ENCODE results near the gene LAD1.
A peak's percentile ranks its signal among the peaks of the same experiment; 100 is the strongest.

LAD1 gene

DNA sequence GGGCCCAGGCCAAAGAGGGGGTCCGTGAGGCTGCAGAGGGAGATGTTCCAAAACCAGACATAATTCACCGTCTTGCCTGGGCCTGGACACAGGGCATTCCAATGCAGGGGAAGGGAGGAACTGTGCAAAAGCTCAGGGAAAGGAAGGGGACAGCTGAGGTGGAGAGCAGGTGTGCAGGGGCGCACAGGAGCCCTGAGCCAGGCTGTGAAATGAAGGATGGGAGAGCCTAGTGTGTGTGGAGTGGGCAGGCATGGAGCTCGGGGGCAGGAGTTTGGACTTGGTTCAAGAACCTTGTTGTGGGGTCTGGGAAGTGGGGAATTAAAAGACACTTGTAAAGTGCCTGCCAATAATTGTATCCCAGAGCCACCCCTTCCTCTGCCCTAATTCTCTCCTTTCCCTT is 20.1 kb upstream of the LAD1 start:
- TF ChIP-seq, protein P1, sequence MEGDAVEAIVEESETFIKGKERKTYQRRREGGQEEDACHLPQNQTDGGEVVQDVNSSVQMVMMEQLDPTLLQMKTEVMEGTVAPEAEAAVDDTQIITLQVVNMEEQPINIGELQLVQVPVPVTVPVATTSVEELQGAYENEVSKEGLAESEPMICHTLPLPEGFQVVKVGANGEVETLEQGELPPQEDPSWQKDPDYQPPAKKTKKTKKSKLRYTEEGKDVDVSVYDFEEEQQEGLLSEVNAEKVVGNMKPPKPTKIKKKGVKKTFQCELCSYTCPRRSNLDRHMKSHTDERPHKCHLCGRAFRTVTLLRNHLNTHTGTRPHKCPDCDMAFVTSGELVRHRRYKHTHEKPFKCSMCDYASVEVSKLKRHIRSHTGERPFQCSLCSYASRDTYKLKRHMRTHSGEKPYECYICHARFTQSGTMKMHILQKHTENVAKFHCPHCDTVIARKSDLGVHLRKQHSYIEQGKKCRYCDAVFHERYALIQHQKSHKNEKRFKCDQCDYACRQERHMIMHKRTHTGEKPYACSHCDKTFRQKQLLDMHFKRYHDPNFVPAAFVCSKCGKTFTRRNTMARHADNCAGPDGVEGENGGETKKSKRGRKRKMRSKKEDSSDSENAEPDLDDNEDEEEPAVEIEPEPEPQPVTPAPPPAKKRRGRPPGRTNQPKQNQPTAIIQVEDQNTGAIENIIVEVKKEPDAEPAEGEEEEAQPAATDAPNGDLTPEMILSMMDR (IDR thresholded peaks at IDR 0.05; ENCODE audit: extremely low read depth, missing control alignments): no peak
- DNase-seq (ENCODE audit: low spot score): no peak

DNA sequence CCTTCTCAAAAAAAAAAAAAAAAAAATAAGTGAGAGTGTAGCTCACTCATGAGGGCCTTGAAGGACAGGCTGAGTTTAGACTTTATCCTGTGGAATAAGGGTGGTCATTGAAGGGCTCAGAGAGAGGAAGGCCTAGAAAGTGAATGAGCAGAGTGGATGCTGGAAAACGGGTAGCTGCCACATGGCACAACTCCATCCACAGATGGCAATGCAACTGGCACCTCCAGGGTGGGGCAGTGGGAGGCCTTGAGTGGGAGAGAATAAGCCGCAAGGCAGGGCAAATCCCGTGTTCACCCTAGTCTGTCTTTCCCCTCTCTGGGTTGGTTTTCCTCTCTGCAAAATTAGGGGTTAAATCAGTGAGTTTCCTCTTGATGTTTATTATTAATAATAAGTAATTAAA is 19.3 kb upstream of the LAD1 start:
- TF ChIP-seq, protein P1 (IDR thresholded peaks at IDR 0.05; ENCODE audit: extremely low read depth, missing control alignments): no peak
- no peak for DNase-seq (ENCODE audit: low spot score)

DNA sequence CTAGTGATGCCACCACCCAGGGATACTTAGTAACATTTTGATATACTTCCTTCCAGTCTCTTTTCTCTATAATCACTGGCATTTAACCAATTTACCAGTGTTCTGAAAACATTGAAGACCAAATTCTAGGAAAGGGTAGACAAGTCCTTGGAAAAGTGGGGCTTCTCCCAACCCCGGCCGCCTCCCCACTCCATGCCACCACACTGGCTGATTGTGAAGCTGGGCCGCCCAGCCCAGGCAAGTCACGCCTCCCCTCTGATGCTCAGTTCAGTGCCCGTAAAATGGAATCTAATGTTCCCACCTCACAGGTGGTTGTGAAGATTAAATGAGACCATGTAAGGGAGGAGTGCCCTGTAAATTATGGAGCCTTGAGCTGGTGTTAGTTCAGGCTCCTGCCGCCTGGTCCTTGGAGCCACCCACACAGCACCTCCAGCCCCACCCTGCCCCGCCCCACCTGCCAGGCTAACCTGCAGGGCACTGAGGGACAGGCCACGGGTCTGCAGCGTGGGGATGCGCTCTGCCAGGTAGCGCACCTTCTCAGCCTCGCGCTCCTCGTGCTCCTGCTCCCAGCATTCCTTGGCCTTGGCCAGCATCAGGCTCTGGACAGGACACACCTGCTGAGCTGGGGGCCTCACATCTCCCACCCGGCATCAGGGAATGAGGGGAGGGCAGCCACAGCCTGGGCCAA is 15.1 kb upstream of the LAD1 start:
- DNase-seq (ENCODE audit: low spot score): no peak
- TF ChIP-seq, protein P1 (IDR thresholded peaks at IDR 0.05; ENCODE audit: extremely low read depth, missing control alignments): no peak

DNA sequence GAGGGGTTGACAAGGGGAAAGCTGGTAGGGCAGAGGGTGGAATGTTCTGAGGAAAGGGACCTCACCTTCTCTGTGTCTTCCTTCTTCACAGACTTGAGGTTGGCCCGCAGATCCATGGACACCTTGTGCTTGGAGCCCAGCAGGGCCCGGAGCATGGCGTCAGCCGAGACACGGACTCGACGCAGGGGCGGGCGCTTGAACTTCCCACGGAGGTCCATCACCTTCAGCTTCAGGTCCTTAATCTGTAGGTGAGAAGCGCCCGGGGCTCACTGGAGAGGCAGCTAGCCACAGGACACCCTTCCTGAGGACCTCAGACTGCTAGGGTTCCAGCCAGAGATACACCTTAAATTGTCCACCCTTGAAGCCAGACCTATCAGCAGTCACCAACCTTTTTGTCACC is 12.2 kb upstream of the LAD1 start:
- TF ChIP-seq, protein P1 (IDR thresholded peaks at IDR 0.05; ENCODE audit: extremely low read depth, missing control alignments): no peak
- DNase-seq (ENCODE audit: low spot score): no peak

GRCh38 chr1:201409440-201409839 is 10.3 kb upstream of the LAD1 start:
- TF ChIP-seq, protein P1 (IDR thresholded peaks at IDR 0.05; ENCODE audit: extremely low read depth, missing control alignments): no peak
- no peak for DNase-seq (ENCODE audit: low spot score)

GRCh38 chr1:201408834-201409200 is 9.7 kb upstream of the LAD1 start:
- no peak for DNase-seq (ENCODE audit: low spot score)
- TF ChIP-seq, protein P1 (IDR thresholded peaks at IDR 0.05; ENCODE audit: extremely low read depth, missing control alignments): no peak

DNA sequence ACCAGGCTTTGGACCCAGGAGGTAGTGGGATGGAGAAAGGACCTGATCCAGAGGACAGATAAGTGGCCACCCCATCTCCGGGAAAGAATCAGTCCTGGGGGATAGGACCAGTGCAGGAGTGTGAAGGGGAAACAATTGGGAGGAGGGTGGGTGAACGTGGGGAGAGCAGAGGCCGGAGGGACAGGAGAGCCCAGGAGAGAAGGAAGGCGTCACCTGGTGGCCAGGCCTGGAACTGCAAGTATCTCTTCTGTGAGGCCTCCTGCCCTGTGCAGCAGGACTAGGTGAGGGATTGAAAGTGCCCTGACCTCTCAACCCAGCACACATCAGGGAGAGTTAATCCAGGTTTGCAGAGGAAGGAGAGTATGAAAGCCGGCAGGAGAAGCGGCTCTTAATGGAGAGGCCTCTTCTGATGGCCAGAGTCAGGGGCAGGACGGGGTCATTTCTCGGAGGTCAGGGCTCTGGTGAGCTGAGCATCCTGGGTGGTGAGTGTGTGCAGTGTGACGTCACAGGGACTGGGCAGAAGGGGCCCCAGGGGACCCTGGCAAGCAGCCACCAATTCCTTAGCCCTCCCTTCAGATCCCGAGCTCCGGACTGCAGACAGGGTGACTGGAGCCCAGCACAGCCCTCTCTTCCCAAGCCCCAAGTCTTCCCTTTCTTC is 9.2 kb upstream of the LAD1 start:
- DNase-seq (ENCODE audit: low spot score): peak; percentile 86
- TF ChIP-seq, protein P1 (IDR thresholded peaks at IDR 0.05; ENCODE audit: extremely low read depth, missing control alignments): peak; percentile 95

All from GM20000 (cell line).